HepG2 (cell line): Measurements from ENCODE around the gene CDK13. TPM values are rescaled to one million over a fixed set of nuclear protein-coding genes. Genes with fewer than 3 reads are reported as not detected.
A peak's percentile ranks its signal among the peaks of the same experiment; 100 is the strongest.

Experiments
- AGO2 ChIP-seq: fragments of 200-400 bp; formaldehyde crosslinking; optimal IDR thresholded peaks from 2 replicates; pipeline ENCODE3; 2017; ENCODE audit warnings: mild to moderate bottlenecking, low read depth, low read length, moderate library complexity
- ARNT2 ChIP-seq: sonication (generic); formaldehyde crosslinking; IDR thresholded peaks from 2 replicates; pipeline ENCODE4 v1.8.0; 2022; ENCODE audit warnings: mild to moderate bottlenecking, low read depth, missing genetic modification reagents, moderate library complexity
- ATRX ChIP-seq: sonication (generic); formaldehyde crosslinking; IDR thresholded peaks from 2 replicates; pipeline ENCODE4 v1.4.0; 2020; ENCODE audit warnings: missing genetic modification reagents, borderline replicate concordance
- CC2D1A ChIP-seq: sonication (generic); formaldehyde crosslinking; IDR thresholded peaks from 2 replicates; pipeline ENCODE4 v1.8.1; 2023; ENCODE audit warnings: mild to moderate bottlenecking, missing genetic modification reagents
- CREB1 ChIP-seq, 2 experiments: fragments of 450-650 bp in 1 of 2; IDR thresholded peaks; 2 replicates each; pipeline ENCODE4 v1.6.1; 2016 to 2017; ENCODE audit warnings: control low read depth in 1 of 2, mild to moderate bottlenecking in 1 of 2, missing compliant biosample characterization in 1 of 2, missing genetic modification characterization in 1 of 2
- FOSL1 ChIP-seq: sonication (generic); formaldehyde crosslinking; IDR thresholded peaks from 2 replicates; pipeline ENCODE4 v1.9.0; 2021; ENCODE audit warnings: missing genetic modification reagents, borderline replicate concordance
- FOXK1 ChIP-seq: sonication (generic); formaldehyde crosslinking; IDR thresholded peaks from 2 replicates; pipeline ENCODE4 v1.4.0; 2020; ENCODE audit warnings: low read depth, missing genetic modification reagents, borderline replicate concordance
- GZF1 ChIP-seq: sonication (generic); formaldehyde crosslinking; IDR thresholded peaks from 2 replicates; pipeline ENCODE4 v1.5.1; 2020; ENCODE audit warnings: mild to moderate bottlenecking, missing genetic modification reagents
- JUNB ChIP-seq: sonication (generic); formaldehyde crosslinking; IDR thresholded peaks from 2 replicates; pipeline ENCODE4 v1.8.0; 2022; ENCODE audit warnings: missing genetic modification reagents, mild to moderate bottlenecking, borderline replicate concordance
- MED13 ChIP-seq: sonication (generic); formaldehyde crosslinking; IDR thresholded peaks from 2 replicates; pipeline ENCODE4 v1.5.0; 2020; ENCODE audit warnings: missing genetic modification reagents
- MTA1 ChIP-seq: sonication (generic); formaldehyde crosslinking; IDR thresholded peaks from 2 replicates; pipeline ENCODE4 v1.4.0; 2020; ENCODE audit warnings: missing genetic modification reagents, mild to moderate bottlenecking, borderline replicate concordance
- NBN ChIP-seq: fragments of 450-650 bp; conservative IDR thresholded peaks from 2 replicates; pipeline ENCODE4 v1.6.1; 2017
- NR2C2 ChIP-seq: sonication (generic); formaldehyde crosslinking; IDR thresholded peaks from 2 replicates; pipeline ENCODE4 v1.4.0; 2020; ENCODE audit warnings: missing genetic modification reagents, mild to moderate bottlenecking, moderate library complexity, borderline replicate concordance
- SNAI1 ChIP-seq: sonication (generic); formaldehyde crosslinking; IDR thresholded peaks from 2 replicates; pipeline ENCODE4 v1.5.0; 2020; ENCODE audit warnings: mild to moderate bottlenecking, missing genetic modification reagents, borderline replicate concordance
- TCF7 ChIP-seq: sonication (generic); IDR thresholded peaks from 2 replicates; pipeline ENCODE4 v1.6.1; 2016; ENCODE audit warnings: antibody characterized with exemption, low read depth
- ZFP36 ChIP-seq: fragments of 150-350 bp; IDR thresholded peaks from 2 replicates; pipeline ENCODE4 v1.6.1; 2018; ENCODE audit warnings: borderline replicate concordance, low read length, low read depth; ENCODE audit not compliant: partially characterized antibody
- ZNF607 ChIP-seq: sonication (generic); formaldehyde crosslinking; IDR thresholded peaks from 2 replicates; pipeline ENCODE4 v1.5.1; 2020; ENCODE audit warnings: missing genetic modification reagents, mild to moderate bottlenecking, borderline replicate concordance
- ZNF713 ChIP-seq: sonication (generic); formaldehyde crosslinking; IDR thresholded peaks from 2 replicates; pipeline ENCODE4 v1.4.0; 2020; ENCODE audit warnings: mild to moderate bottlenecking, missing genetic modification reagents
- ZNF749 ChIP-seq: sonication (generic); formaldehyde crosslinking; IDR thresholded peaks from 2 replicates; pipeline ENCODE4 v1.8.0; 2022; ENCODE audit warnings: mild to moderate bottlenecking, missing genetic modification reagents, moderate library complexity, borderline replicate concordance
- ZNF782 ChIP-seq: sonication (generic); formaldehyde crosslinking; IDR thresholded peaks from 2 replicates; pipeline ENCODE4 v1.4.0; 2020; ENCODE audit warnings: missing genetic modification reagents, mild to moderate bottlenecking, borderline replicate concordance
- ZNF839 ChIP-seq: sonication (generic); formaldehyde crosslinking; IDR thresholded peaks from 2 replicates; pipeline ENCODE4 v1.4.0; 2020; ENCODE audit warnings: missing genetic modification reagents, mild to moderate bottlenecking, borderline replicate concordance
- polyA plus RNA-seq, 8 experiments: library from polyadenylated mRNA; depleted of rRNA in 3 of 8; stranded (reverse) in 7 of 8; unstranded in 1 of 8; fragments of >200 nt; fragmentation: Illumina TruSeq in 4 of 8; extraction: Trizol in 4 of 8; gene quantifications; 2 replicates each; pipeline versions ENCODE4 v1.2.1 to v1.2.3, GENCODE V29; 2011 to 2016; ENCODE audit warnings: low read depth in 4 of 8, missing spikeins in 1 of 8, mixed read lengths in 1 of 8; ENCODE audit not compliant: insufficient read depth in 1 of 8
- total RNA-seq, 5 experiments: library from RNA; depleted of rRNA; stranded (reverse); fragments of >200 nt; fragmentation: Illumina TruSeq; extraction: Trizol; gene quantifications; 2 replicates each; pipeline ENCODE4 v1.2.3, GENCODE V29; 2016; ENCODE audit warnings: low read depth in 1 of 5
- TF ChIP-seq, protein P1 (sequence below), 2 experiments: sonication (generic) in 1 of 2; formaldehyde crosslinking in 1 of 2; IDR thresholded peaks; 2 replicates each; pipeline versions ENCODE4 v1.5.1 to v1.6.1; 2011 to 2020; ENCODE audit warnings: borderline replicate concordance in 1 of 2, low read depth in 1 of 2, low read length in 1 of 2, mild to moderate bottlenecking in 1 of 2, missing genetic modification reagents in 1 of 2, moderate library complexity in 1 of 2
- TF ChIP-seq, protein P2 (sequence below): sonication (generic); formaldehyde crosslinking; IDR thresholded peaks from 2 replicates; pipeline ENCODE4 v1.5.0; 2020; ENCODE audit warnings: missing genetic modification reagents
- TF ChIP-seq, protein P3 (sequence below): sonication (generic); formaldehyde crosslinking; IDR thresholded peaks from 2 replicates; pipeline ENCODE4 v1.5.1; 2020; ENCODE audit warnings: mild to moderate bottlenecking, missing genetic modification reagents, moderate library complexity

Gene CDK13
- total and polyA plus RNA-seq, 2 of the 13 experiments (the other 11 are each of a cell fraction or from before 2014, with no cell fraction given), result 21.0 to 40.9 TPM

DNA sequence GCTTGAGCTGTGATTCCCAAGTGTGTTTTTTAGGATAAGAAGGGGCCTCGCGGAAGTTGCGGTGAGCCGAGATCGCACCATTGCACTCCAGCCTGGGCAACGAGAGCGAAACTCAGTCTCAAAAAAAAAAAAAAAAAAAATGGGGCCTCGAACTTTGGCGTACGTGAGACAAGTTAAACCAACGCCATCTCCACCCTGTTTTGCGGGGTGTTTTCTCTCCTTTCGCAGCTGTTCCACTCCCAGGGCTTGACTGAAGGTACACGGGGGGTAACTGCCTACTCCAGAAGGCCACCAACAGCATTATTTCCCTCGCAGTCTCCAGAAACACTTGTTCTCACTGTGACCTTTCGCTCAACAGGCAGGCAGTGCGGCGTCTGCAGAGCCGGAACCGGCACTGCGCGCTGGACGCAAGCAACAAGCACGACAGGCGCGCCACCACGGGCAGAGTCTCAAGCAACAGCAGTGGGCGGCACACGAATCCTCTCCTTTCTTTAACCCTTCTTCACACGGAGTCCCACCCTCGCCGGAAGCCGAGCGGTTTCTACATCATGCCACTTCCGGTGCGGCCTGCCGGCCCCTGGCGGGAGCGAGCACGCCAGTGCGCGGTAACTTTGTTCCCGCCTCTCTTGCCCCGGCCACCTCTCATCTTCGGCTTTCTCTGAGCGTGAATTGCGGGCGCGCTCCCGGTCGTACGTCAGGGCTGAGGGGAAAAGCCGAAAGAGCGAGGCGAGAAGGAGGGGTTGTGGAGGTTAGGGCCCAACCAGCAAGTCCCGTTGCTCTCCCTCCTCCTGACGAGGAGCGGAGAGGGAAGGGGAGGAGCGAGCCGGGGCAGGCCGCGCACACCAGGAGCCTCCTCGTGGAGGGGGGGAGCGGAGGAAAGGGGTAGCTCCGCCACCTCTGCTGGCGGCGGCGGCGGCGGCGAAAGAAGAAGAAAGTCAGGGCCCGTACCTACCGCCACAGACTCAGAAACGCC is 814 bp upstream of the CDK13 start (continued):
- TF ChIP-seq, protein P1, sequence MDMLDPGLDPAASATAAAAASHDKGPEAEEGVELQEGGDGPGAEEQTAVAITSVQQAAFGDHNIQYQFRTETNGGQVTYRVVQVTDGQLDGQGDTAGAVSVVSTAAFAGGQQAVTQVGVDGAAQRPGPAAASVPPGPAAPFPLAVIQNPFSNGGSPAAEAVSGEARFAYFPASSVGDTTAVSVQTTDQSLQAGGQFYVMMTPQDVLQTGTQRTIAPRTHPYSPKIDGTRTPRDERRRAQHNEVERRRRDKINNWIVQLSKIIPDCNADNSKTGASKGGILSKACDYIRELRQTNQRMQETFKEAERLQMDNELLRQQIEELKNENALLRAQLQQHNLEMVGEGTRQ (IDR thresholded peaks at IDR 0.05; ENCODE audit: low read depth, low read length), result no peak
- TF ChIP-seq, protein P1 (CRISPR knock-in tag; IDR thresholded peaks at IDR 0.05; ENCODE audit: borderline replicate concordance), result no peak; the same call in 1 of the 2 replicates
- TF ChIP-seq GZF1 (CRISPR knock-in tag), result peak; percentile 87
- no peak for TF ChIP-seq JUNB (CRISPR knock-in tag)
- peak; percentile 79 for TF ChIP-seq CREB1 (IDR thresholded peaks at IDR 0.05)
- peak; percentile 91 for TF ChIP-seq CREB1 (CRISPR knock-in tag; IDR thresholded peaks at IDR 0.05)
- no peak; the same call in 1 of the 2 replicates for TF ChIP-seq ZNF749
- 0 out of 2 replicates have a peak, but pooled peaks have one; percentile 76 for TF ChIP-seq ZNF713 (CRISPR knock-in tag)
- TF ChIP-seq, protein P2, sequence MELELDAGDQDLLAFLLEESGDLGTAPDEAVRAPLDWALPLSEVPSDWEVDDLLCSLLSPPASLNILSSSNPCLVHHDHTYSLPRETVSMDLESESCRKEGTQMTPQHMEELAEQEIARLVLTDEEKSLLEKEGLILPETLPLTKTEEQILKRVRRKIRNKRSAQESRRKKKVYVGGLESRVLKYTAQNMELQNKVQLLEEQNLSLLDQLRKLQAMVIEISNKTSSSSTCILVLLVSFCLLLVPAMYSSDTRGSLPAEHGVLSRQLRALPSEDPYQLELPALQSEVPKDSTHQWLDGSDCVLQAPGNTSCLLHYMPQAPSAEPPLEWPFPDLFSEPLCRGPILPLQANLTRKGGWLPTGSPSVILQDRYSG (CRISPR knock-in tag), result no peak
- TF ChIP-seq MED13 (CRISPR knock-in tag), result peak; percentile 56; the same call in 1 of the 2 replicates
- peak; percentile 44 for TF ChIP-seq AGO2
- TF ChIP-seq NR2C2 (CRISPR knock-in tag), result peak; percentile 61; the same call in 1 of the 2 replicates
- TF ChIP-seq SNAI1 (CRISPR knock-in tag), result peak; percentile 19; the same call in 1 of the 2 replicates
- TF ChIP-seq ARNT2, result peak; percentile 65
- TF ChIP-seq NBN, result no peak
- TF ChIP-seq ATRX (CRISPR knock-in tag), result no peak
- TF ChIP-seq FOSL1, result no peak
- no peak; the same call in 1 of the 2 replicates for TF ChIP-seq TCF7
- no peak for TF ChIP-seq ZFP36
- no peak for TF ChIP-seq ZNF839 (CRISPR knock-in tag)
- peak; percentile 85 for TF ChIP-seq ZNF782 (CRISPR knock-in tag)
- peak; percentile 76; the same call in 1 of the 2 replicates for TF ChIP-seq ZNF607
- TF ChIP-seq MTA1 (CRISPR knock-in tag), result peak; percentile 72; the same call in 1 of the 2 replicates
- no peak for TF ChIP-seq CC2D1A (CRISPR knock-in tag)
- TF ChIP-seq FOXK1 (CRISPR knock-in tag), result peak; percentile 79
- TF ChIP-seq, protein P3, sequence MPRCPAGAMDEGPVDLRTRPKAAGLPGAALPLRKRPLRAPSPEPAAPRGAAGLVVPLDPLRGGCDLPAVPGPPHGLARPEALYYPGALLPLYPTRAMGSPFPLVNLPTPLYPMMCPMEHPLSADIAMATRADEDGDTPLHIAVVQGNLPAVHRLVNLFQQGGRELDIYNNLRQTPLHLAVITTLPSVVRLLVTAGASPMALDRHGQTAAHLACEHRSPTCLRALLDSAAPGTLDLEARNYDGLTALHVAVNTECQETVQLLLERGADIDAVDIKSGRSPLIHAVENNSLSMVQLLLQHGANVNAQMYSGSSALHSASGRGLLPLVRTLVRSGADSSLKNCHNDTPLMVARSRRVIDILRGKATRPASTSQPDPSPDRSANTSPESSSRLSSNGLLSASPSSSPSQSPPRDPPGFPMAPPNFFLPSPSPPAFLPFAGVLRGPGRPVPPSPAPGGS (CRISPR knock-in tag), result peak; percentile 78; the same call in 1 of the 2 replicates
